Midbrain (tissue), 1 donor: ENCODE results near the gene TNFSF15.
"Not testable (repeated sequence)": the region's sequence is repeated elsewhere in the genome, so short reads cannot be mapped to it uniquely, and the experiment has no call there.

Experiments
- DNase-seq: peaks from one replicate; lab custom pipeline; 2025; lab: John Stamatoyannopoulos, UW

The TNFSF15 gene

DNA sequence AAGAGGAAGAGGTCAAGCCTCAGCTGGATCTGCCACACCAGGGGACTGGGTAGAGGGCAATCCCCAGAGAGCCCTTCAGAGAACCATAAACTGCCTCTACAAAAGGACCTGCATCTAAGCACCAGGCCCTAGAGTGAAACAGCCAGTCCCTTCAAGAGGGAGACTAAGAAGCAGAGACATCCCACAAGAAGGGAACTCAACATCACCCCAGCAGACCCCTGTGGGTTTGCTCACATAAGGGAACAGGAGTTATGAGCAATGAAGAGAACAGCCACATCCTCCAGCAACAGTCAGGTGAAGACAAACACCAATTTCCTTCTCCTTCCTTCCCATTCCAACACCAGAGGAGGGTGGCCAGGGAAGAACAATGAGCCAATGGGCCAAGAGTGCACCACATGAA is 48.9 kb downstream of the TNFSF15 start:
- DNase-seq, result no peak

DNA sequence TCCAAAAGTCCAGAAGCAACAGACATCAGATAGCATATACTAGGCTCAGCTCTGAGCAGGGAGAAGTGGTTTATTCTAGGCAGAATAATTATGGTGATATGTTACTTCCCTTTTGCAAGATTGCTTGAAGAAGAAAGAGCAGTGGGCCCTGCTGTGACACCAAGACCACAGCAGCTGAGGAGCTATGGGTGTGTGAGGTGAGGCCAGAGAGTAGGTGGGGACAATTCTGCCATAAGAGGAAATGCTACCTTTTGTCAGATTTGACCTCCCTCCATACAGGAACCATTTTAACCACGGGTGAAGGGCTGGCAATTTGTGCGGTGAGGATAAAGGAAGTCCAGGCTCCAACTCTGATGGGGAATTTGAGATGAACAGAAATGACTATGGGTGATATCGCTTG is 51.3 kb downstream of the TNFSF15 start:
- no peak for DNase-seq

DNA sequence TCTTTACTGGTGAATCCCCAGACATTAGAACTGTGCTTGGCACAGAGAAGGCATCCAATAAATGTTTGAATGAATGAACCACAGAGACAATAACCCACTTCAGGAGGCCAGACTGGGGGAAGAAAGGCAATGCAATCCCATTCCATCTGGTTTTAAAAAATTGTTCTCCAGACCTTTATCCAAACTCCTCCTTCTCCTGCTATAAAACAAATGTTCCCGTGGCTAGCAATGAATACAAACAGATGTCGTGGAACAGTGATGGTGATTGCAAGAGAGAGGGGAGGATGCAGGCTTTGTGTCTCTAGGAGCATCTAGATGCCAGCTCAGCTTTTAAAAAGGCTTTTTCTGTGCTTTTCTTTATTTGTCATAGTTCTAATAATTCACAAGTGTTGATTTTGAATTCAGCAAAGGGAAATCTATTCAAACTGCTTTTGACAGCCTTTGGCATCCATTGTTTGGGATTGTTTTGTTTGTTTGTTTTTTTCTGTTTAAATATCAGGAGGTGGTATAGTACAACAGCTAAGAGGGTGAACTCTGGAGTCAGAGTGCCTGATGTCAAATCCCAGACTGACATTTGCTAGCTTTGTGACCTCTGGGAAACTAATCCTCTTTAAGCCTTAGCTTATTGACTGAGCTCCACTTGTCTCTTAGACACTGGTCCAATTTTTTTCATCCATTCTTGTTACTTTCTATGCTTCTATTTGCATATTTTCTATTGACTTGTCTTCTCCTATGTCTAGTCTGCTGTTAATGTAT is 59.1 kb downstream of the TNFSF15 start:
- DNase-seq, result no peak

DNA sequence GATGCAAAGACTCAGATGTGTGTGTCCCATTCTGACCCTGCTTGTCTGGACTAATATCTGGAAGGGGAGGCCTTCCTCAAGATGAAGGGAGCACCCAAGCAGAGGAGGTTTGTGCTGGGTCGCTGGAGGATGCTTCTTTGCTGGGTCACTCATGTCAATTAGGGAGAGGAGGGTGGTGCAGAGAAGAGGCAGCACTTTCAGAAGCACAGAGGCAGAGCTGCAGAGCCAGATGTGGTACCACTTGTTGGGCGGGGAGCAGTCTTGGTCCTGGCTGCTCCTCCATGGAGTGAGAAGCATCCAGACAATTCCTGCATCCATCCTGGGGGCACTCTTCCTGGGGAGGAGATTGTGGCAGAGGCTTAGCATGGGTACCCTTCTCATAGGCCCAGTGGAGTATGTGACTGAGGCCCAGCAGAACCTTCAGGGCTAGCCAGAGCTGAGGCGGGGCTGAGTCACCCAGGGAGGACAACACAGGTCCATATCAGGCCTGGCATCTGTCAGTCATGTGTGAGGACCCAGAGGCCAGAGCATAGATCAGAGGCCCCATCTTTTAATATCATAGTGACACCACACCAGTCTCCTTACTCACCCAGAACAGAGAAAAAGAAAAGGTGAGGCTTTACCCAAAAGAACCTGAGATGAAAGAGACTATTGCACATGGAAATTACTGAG is 59.8 kb downstream of the TNFSF15 start:
- no peak for DNase-seq

DNA sequence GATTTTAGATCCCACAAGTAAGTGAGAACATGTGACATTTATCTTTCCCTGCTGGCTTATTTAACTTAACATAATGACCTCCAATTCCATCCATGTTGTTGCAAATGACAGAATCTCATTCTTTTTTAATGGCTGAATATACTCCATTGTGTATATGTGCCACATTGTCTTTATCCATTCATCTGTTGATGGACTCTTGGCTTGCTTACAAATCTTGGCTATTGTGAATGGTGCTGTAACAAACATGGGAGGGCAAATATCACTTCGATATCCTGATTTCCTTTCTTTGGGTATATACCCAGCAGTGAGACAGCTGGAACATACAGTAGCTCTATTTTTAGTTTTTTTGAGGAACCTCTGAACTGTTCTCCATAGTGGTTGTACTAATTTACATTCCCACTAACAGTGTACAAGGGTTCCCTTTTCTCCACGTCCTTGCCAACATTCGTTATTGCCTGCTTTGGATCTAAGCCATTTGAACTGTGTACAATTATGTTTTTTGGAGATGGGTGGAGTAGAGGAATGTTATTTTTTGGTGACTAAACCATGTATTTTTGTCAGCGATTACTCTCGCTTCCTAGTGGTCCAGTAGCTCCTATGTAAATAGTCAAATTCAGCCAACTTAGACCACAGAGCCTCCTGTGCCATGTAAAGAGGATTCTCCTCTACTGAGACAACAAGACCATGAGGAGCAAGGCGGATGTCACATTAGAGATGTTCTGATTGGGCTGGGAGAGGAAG is 60.6 kb downstream of the TNFSF15 start:
- peak; percentile 9 for DNase-seq

DNA sequence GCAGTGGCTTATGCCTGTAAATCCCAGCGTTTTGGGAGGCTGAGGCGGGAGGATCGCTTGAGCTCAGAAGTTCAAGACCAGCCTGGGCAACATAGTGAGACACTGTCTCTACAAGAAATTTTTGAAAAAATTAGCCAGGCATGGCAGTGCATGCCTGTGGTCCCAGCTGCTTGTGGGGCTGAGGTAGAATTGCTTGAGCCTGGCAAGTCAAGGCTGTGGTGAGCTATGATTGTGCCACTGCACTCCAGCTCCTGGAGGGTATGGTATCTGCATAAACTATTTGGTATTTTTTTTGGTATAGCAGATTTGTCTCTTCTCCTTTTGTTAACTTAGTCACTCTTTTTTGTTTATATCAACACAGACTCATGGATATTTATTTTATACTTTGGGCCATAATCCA is 62.4 kb downstream of the TNFSF15 start:
- no peak for DNase-seq

DNA sequence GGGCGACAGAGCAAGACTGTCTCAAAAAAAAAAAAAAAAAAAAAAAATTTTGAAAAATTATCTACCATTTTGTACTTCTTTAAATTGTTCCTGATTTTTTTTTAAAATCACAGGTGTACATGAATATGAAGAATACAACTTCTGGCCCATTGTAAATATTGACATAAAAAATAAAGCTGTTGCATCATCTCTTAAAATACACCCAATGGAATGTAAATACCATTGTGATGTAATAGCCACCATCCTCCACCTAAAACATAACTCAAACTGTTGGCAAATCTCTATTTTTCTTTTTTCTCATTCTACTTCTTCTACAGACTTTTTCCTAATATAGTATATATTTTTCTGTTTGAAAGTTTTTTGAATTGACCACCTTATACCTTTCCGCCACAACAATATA is 62.9 kb downstream of the TNFSF15 start:
- no peak for DNase-seq

DNA sequence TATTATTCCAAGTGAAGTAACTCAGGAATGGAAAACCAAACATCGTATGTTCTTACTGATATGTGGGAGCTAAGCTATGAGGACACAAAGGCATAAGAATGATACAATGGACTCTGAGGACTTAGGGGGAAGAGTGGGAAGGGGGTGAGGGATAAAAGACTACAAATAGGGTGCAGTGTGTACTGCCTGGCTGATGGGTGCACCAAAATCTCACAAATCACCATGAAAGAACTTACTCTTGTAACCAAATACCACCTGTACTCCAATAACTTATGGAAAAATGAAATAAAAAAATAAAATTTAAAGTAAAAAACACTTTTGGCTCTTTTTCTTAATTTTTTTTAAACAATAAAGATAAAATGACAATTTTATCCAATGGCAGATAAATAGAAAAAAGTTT is 64.3 kb downstream of the TNFSF15 start:
- DNase-seq, result not testable (repeated sequence)

DNA sequence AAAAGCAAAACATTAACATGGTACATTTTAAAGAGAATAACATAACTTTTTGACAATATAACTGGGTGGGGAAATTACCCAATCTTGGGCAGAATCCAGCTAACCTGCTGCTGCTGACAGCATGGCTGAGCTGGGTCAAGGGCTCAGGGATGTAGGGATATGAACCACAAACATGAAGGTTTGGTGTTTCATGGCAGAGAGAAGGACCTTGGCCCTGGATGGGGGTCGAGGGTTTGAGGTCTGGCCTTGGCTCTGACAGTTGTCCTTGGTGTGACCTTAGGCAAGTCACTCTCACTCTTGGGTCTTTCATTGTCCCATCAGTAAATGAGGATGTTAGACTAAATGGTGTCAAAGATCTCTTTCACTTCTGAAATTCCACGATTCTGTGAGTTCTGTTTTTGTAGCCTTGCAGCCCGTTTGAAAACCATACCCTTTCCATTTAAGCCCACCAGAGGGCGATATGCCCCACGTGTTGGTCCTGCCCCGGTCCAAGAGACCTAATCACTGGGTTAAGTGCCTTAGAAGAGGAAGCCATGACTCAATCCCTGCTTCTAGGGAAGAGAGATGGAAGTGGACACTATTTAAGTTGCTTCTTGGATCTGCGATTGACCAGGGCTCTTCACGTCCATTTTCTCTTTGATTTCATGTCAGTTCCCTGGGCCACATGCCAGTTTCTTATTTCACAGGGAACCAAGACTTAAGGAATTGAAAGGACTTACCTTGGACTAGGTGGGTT is 67.1 kb downstream of the TNFSF15 start:
- peak; percentile 71 for DNase-seq

DNA sequence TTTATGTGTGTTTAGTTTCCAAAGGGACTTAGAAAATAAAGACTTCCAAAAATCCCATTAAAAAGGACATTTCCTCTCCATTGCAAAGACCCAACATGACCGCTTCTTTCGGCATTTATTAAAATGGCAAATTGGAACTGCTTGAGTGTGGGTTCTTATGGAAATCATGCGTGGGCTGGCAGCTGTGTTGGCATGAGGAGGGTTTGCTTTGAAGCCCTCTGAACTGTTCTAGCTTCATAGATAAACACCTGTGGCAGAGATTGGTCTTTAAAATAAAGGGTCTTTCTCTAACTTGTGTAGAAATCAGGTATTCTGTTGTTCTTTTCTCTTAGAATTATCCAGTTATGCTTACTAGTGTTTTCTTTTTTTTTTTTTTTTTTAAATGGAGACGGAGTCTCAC is 68.0 kb downstream of the TNFSF15 start:
- no peak for DNase-seq

DNA sequence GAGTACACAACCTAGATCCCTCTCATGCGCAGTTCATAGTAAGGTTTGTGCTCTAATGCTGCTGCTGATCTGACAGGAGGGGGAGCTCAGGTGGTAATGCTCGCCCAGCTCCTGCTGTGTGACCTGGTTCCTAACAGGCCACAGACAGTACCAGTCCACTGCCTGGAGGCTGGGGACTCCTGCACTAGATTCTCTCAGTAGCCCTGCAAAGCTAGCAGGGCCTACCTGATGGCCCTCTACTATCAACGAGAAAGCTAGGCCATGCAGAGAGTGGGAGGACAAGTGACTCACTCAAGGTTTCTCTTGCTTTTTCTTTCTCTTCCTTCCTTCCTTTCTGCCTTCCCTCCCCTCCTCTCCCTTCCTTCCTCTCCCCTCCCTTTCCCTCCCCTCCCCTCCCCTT is 68.7 kb downstream of the TNFSF15 start:
- DNase-seq, result no peak

DNA sequence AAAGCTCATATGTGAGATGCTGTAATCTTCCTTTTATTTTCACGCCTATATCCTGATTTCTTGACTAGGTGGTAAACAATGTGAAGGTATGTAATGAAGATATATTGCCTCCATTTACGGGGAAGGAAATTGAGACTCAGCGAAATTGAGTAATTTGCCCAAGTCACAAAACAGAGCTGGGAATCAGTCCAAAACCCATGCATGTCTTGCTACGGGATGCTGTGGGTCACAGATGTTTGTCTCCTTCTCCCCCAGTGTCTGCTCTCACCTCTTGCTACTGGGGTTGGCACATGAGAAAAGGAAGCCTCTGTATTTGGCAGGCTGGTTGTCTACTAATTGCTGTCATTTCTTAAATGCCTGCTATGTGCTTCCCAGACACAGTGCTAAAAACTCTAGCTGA is 70.1 kb downstream of the TNFSF15 start:
- no peak for DNase-seq

DNA sequence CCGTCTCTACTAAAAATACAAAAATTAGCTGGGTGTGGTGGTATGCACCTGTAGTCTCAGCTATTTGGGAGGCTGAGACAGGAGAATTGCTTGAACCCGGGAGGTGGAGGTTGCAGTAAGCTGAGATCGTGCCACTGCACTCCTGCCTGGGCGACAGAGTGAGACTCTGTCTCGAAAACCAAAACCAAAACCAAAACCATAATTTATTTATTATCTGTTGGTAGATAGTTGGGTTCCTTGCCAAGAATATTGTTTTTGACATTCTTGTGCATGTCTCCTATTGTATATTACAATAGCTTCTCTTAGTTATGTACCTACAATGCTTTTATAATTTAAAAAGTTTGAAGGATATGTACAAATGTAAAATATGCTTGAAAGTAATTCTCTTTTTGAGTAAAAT is 70.7 kb downstream of the TNFSF15 start:
- not testable (repeated sequence) for DNase-seq
